GM23338 (cell line): ENCODE measurements around the gene VPS4A.

Experiments used
- CREB1 ChIP-seq: fragments of 250-450 bp; sonication (Bioruptor Pico); IDR thresholded peaks from 2 replicates; pipeline ENCODE4 v1.5.0; 2020; ENCODE audit warnings: low read depth, mild to moderate bottlenecking, moderate library complexity
- EZH2 ChIP-seq: fragments of 200-600 bp; sonication (generic); IDR thresholded peaks from one replicate; pipeline ENCODE4 v1.8.0; 2017; ENCODE audit warnings: antibody characterized with exemption, mild to moderate bottlenecking, low read depth; ENCODE audit not compliant: unreplicated experiment
- EZH2phosphoT487 ChIP-seq: fragments of 200-600 bp; sonication (generic); IDR thresholded peaks from one replicate; pipeline ENCODE4 v1.8.1; 2018; ENCODE audit warnings: antibody characterized with exemption; ENCODE audit not compliant: unreplicated experiment
- JUNB ChIP-seq: IDR thresholded peaks from one replicate; pipeline ENCODE4 v1.6.1; 2016; ENCODE audit warnings: antibody characterized with exemption; ENCODE audit not compliant: unreplicated experiment
- NANOG ChIP-seq: IDR thresholded peaks from 2 replicates; pipeline ENCODE4 v1.6.1; 2016; ENCODE audit warnings: antibody characterized with exemption, borderline replicate concordance
- POLR2AphosphoS5 ChIP-seq: IDR thresholded peaks from 2 replicates; pipeline ENCODE4 v1.6.1; 2016; ENCODE audit warnings: antibody characterized with exemption, low read depth
- STAT1 ChIP-seq: IDR thresholded peaks from one replicate; pipeline ENCODE4 v1.6.1; 2016; ENCODE audit warnings: antibody characterized with exemption; ENCODE audit not compliant: unreplicated experiment
- ZNF114 ChIP-seq: fragments of 250-450 bp; sonication (Bioruptor Pico); IDR thresholded peaks from 2 replicates; pipeline ENCODE4 v1.5.0; 2020; ENCODE audit warnings: mild to moderate bottlenecking, moderate library complexity
- ZNF331 ChIP-seq: fragments of 250-450 bp; sonication (Bioruptor Pico); IDR thresholded peaks from 2 replicates; pipeline ENCODE4 v1.5.0; 2020; ENCODE audit warnings: low read depth, mild to moderate bottlenecking, moderate library complexity
- TF ChIP-seq, protein P1 (sequence below), 2 experiments: fragments of 200-600 bp in 1 of 2; sonication (generic) in 1 of 2; conservative IDR thresholded peaks; 2 replicates each; pipeline versions ENCODE4 v1.5.1 to v1.6.1; 2016 to 2017; ENCODE audit warnings: antibody characterized with exemption in 2 of 2, low read depth in 2 of 2, mild to moderate bottlenecking in 2 of 2, moderate library complexity in 1 of 2
- TF ChIP-seq, protein P2 (sequence below): IDR thresholded peaks from 2 replicates; pipeline ENCODE4 v1.6.1; 2016; ENCODE audit warnings: antibody characterized with exemption
- TF ChIP-seq, protein P3 (sequence below): IDR thresholded peaks from one replicate; pipeline ENCODE4 v1.6.1; 2018; ENCODE audit warnings: antibody characterized with exemption; ENCODE audit not compliant: unreplicated experiment
- TF ChIP-seq, protein P4 (sequence below): fragments of 250-450 bp; sonication (Bioruptor Pico); IDR thresholded peaks from 2 replicates; pipeline ENCODE4 v1.5.0; 2020; ENCODE audit warnings: mild to moderate bottlenecking, moderate library complexity

DNA sequence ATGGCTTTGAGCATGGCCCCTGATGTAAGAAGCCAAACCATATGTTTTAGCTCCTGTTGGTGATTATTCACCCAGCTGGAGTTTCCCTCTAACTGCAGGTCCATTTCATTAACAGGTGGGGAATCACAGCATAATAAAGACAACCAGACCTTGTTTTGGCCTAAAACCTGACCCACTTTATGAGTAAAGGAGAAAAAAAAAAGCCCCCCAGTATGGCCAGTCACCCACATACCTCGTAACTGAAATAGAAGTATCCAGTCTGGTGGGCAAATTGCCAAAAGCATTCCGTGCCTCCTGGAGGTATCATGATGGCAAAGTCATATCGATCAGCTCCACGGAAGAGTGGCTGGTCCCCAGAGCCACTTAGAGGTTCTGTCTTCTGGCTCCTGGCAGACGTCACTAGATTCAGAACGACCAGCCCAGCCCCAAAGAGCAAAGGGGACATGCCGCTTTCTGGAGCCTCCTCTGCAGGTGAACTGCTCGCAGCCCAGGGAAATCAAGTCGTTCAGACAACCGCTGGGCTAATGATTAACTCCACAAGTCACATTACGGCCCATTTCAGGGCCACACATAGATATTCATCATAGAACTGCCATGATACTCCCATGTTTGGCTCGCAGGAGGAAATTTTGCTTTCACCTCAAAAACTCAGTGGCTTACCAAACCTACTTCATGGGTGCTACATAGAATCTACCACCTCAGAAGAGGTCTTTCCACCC, 40.3 kb downstream of the VPS4A start, which contains the start of gene TMED6:
- TF ChIP-seq, protein P1, sequence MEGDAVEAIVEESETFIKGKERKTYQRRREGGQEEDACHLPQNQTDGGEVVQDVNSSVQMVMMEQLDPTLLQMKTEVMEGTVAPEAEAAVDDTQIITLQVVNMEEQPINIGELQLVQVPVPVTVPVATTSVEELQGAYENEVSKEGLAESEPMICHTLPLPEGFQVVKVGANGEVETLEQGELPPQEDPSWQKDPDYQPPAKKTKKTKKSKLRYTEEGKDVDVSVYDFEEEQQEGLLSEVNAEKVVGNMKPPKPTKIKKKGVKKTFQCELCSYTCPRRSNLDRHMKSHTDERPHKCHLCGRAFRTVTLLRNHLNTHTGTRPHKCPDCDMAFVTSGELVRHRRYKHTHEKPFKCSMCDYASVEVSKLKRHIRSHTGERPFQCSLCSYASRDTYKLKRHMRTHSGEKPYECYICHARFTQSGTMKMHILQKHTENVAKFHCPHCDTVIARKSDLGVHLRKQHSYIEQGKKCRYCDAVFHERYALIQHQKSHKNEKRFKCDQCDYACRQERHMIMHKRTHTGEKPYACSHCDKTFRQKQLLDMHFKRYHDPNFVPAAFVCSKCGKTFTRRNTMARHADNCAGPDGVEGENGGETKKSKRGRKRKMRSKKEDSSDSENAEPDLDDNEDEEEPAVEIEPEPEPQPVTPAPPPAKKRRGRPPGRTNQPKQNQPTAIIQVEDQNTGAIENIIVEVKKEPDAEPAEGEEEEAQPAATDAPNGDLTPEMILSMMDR (conservative IDR thresholded peaks at IDR 0.05; ENCODE audit: low read depth in 2 of 2), result no peak
- TF ChIP-seq POLR2AphosphoS5 (no peak), JUNB (no peak), ZNF331 (CRISPR knock-in tag) (no peak), EZH2phosphoT487 (no peak), EZH2 (no peak), CREB1 (CRISPR knock-in tag) (no peak), ZNF114 (no peak), NANOG (no peak), STAT1 (no peak)
- TF ChIP-seq, protein P2, sequence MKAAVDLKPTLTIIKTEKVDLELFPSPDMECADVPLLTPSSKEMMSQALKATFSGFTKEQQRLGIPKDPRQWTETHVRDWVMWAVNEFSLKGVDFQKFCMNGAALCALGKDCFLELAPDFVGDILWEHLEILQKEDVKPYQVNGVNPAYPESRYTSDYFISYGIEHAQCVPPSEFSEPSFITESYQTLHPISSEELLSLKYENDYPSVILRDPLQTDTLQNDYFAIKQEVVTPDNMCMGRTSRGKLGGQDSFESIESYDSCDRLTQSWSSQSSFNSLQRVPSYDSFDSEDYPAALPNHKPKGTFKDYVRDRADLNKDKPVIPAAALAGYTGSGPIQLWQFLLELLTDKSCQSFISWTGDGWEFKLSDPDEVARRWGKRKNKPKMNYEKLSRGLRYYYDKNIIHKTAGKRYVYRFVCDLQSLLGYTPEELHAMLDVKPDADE, result no peak
- TF ChIP-seq, protein P3, sequence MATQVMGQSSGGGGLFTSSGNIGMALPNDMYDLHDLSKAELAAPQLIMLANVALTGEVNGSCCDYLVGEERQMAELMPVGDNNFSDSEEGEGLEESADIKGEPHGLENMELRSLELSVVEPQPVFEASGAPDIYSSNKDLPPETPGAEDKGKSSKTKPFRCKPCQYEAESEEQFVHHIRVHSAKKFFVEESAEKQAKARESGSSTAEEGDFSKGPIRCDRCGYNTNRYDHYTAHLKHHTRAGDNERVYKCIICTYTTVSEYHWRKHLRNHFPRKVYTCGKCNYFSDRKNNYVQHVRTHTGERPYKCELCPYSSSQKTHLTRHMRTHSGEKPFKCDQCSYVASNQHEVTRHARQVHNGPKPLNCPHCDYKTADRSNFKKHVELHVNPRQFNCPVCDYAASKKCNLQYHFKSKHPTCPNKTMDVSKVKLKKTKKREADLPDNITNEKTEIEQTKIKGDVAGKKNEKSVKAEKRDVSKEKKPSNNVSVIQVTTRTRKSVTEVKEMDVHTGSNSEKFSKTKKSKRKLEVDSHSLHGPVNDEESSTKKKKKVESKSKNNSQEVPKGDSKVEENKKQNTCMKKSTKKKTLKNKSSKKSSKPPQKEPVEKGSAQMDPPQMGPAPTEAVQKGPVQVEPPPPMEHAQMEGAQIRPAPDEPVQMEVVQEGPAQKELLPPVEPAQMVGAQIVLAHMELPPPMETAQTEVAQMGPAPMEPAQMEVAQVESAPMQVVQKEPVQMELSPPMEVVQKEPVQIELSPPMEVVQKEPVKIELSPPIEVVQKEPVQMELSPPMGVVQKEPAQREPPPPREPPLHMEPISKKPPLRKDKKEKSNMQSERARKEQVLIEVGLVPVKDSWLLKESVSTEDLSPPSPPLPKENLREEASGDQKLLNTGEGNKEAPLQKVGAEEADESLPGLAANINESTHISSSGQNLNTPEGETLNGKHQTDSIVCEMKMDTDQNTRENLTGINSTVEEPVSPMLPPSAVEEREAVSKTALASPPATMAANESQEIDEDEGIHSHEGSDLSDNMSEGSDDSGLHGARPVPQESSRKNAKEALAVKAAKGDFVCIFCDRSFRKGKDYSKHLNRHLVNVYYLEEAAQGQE, result no peak
- TF ChIP-seq, protein P4, sequence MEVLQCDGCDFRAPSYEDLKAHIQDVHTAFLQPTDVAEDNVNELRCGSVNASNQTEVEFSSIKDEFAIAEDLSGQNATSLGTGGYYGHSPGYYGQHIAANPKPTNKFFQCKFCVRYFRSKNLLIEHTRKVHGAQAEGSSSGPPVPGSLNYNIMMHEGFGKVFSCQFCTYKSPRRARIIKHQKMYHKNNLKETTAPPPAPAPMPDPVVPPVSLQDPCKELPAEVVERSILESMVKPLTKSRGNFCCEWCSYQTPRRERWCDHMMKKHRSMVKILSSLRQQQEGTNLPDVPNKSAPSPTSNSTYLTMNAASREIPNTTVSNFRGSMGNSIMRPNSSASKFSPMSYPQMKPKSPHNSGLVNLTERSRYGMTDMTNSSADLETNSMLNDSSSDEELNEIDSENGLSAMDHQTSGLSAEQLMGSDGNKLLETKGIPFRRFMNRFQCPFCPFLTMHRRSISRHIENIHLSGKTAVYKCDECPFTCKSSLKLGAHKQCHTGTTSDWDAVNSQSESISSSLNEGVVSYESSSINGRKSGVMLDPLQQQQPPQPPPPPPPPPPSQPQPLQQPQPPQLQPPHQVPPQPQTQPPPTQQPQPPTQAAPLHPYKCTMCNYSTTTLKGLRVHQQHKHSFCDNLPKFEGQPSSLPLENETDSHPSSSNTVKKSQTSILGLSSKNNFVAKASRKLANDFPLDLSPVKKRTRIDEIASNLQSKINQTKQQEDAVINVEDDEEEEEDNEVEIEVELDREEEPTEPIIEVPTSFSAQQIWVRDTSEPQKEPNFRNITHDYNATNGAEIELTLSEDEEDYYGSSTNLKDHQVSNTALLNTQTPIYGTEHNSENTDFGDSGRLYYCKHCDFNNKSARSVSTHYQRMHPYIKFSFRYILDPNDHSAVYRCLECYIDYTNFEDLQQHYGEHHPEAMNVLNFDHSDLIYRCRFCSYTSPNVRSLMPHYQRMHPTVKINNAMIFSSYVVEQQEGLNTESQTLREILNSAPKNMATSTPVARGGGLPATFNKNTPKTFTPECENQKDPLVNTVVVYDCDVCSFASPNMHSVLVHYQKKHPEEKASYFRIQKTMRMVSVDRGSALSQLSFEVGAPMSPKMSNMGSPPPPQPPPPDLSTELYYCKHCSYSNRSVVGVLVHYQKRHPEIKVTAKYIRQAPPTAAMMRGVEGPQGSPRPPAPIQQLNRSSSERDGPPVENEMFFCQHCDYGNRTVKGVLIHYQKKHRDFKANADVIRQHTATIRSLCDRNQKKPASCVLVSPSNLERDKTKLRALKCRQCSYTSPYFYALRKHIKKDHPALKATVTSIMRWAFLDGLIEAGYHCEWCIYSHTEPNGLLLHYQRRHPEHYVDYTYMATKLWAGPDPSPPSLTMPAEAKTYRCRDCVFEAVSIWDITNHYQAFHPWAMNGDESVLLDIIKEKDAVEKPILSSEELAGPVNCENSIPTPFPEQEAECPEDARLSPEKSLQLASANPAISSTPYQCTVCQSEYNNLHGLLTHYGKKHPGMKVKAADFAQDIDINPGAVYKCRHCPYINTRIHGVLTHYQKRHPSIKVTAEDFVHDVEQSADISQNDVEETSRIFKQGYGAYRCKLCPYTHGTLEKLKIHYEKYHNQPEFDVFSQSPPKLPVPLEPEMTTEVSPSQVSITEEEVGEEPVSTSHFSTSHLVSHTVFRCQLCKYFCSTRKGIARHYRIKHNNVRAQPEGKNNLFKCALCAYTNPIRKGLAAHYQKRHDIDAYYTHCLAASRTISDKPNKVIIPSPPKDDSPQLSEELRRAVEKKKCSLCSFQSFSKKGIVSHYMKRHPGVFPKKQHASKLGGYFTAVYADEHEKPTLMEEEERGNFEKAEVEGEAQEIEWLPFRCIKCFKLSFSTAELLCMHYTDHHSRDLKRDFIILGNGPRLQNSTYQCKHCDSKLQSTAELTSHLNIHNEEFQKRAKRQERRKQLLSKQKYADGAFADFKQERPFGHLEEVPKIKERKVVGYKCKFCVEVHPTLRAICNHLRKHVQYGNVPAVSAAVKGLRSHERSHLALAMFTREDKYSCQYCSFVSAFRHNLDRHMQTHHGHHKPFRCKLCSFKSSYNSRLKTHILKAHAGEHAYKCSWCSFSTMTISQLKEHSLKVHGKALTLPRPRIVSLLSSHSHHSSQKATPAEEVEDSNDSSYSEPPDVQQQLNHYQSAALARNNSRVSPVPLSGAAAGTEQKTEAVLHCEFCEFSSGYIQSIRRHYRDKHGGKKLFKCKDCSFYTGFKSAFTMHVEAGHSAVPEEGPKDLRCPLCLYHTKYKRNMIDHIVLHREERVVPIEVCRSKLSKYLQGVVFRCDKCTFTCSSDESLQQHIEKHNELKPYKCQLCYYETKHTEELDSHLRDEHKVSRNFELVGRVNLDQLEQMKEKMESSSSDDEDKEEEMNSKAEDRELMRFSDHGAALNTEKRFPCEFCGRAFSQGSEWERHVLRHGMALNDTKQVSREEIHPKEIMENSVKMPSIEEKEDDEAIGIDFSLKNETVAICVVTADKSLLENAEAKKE (CRISPR knock-in tag), result no peak
